ENCODE data around the gene PRH1.

The PRH1 gene

DNA sequence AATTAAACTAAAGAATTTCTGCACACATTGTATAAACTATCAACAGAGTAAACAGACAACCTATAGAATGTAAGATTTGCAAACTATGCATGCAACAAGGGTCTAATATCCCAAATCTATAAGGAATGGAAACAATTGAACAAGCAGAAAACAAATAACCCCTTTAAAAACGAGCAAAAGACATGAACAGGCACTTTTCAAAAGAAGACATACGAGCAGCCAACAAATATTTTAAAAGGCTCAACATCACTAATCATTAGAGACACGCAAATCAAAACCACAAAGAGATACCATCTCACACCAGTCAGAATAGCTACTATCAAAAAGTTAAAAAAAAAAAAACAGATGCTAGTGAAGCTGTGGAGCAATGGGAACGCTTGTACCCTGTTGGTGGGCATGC, 20.6 kb upstream of the PRH1 start:
- H3K27ac ChIP-seq (ENCODE audit: low read depth, low read length) = no peak overlapping the region
- no peaks in the 10 kb centered on the region for H3K27me3 ChIP-seq (ENCODE audit: insufficient read depth, low read length, poor library complexity)
- no peak overlapping the region for H4K8ac ChIP-seq (ENCODE audit: low read depth, low read length)
- H3K18ac ChIP-seq (ENCODE audit: low read length) = no peak overlapping the region
- H3K79me1 ChIP-seq (ENCODE audit: low read length) = no peaks in the 10 kb centered on the region
- H4K5ac ChIP-seq (ENCODE audit: low read length) = no peak overlapping the region
- H3K4me2 ChIP-seq (ENCODE audit: low read length) = no peak overlapping the region
- H3K79me2 ChIP-seq (ENCODE audit: control insufficient read depth, insufficient read depth, low read length) = no peaks in the 10 kb centered on the region
- no peak overlapping the region for H3K4ac ChIP-seq (ENCODE audit: low read depth, low read length)
- no peaks in the 10 kb centered on the region for H3K36me3 ChIP-seq (ENCODE audit: control insufficient read depth, insufficient read depth, low read length)
- no peak overlapping the region for H2BK120ac ChIP-seq (ENCODE audit: low read depth, low read length)
- DNase-seq = no peak
- no peak overlapping the region for H2AK5ac ChIP-seq (ENCODE audit: low read length)
- no peak overlapping the region for H3K9ac ChIP-seq (ENCODE audit: low read length)
- H2BK5ac ChIP-seq (ENCODE audit: low read length) = no peak overlapping the region
- H2BK15ac ChIP-seq (replicated peaks; ENCODE audit: low read depth) = no peak overlapping the region
- H3K4me3 ChIP-seq (ENCODE audit: low read length) = no peak overlapping the region
- no CpG with 5 or more reads among the region's 4 CpGs for WGBS (ENCODE audit: extremely low coverage, insufficient coverage, low lambda C conversion rate)
- no peak overlapping the region for H3K56ac ChIP-seq (ENCODE audit: low read length)
- no peaks in the 10 kb centered on the region for H3K4me1 ChIP-seq (ENCODE audit: control insufficient read depth, low read depth, low read length)
- H3K23ac ChIP-seq (ENCODE audit: low read length) = no peak overlapping the region

DNA sequence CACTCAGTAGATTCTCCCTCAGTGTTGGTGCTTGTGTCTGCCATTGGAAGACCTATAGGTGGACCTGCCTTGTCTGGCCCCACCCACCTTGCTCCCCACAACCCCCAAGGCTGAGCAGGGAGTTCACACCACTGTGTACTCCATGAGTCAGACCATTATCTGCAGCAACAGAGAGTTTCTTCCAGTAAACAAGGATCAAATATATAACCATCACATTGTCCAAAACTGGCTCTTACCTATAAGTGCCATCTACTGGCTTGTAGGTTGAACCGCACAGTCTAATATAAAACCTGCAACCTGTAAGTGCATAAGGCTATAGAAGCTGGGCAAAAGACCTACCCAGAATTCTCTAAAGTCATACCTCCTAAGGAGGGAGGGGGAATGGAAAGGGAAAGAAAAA, 17.4 kb upstream of the PRH1 start:
- Histone ChIP-seq H3K27me3 (ENCODE audit: insufficient read depth, low read length, poor library complexity) (no peaks in the 10 kb centered on the region), H3K4me2 (ENCODE audit: low read length) (no peak overlapping the region), H3K18ac (ENCODE audit: low read length) (no peak overlapping the region), H3K36me3 (ENCODE audit: control insufficient read depth, insufficient read depth, low read length) (no peaks in the 10 kb centered on the region), H3K4ac (ENCODE audit: low read depth, low read length) (no peak overlapping the region), H3K4me3 (ENCODE audit: low read length) (no peak overlapping the region), H2BK5ac (ENCODE audit: low read length) (no peak overlapping the region), H3K9ac (ENCODE audit: low read length) (no peak overlapping the region), H3K79me2 (ENCODE audit: control insufficient read depth, insufficient read depth, low read length) (no peaks in the 10 kb centered on the region), H2BK120ac (ENCODE audit: low read depth, low read length) (no peak overlapping the region), H4K8ac (ENCODE audit: low read depth, low read length) (no peak overlapping the region), H3K27ac (ENCODE audit: low read depth, low read length) (no peak overlapping the region), H3K56ac (ENCODE audit: low read length) (no peak overlapping the region), H2AK5ac (ENCODE audit: low read length) (no peak overlapping the region), H3K4me1 (ENCODE audit: control insufficient read depth, low read depth, low read length) (no peaks in the 10 kb centered on the region), H2BK15ac (replicated peaks; ENCODE audit: low read depth) (no peak overlapping the region), H3K79me1 (ENCODE audit: low read length) (no peaks in the 10 kb centered on the region), H4K5ac (ENCODE audit: low read length) (no peak overlapping the region), H3K23ac (ENCODE audit: low read length) (no peak overlapping the region)
- DNase-seq = no peak
- no CpG with 5 or more reads among the region's 1 CpG for WGBS (ENCODE audit: extremely low coverage, insufficient coverage, low lambda C conversion rate)

DNA sequence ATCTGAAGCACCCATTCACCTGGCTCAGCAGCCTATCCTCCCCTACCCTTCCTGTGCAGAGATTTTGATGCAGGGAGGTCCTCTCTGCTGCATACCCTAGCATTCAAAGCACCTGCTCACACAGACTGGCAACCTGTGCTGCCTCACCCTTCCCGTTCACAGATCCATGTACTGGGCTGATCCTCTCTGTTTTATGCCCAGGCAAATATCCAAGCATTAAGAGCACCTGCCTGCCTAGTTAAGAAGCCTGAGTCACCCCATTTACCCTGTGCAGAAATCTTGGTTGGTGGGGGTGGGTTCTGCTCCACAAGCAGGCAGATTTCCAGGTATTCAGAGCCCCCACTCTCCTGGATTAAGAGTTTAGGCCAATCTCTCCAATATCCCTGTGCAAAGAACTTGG, 16.9 kb upstream of the PRH1 start:
- H3K79me2 ChIP-seq (ENCODE audit: control insufficient read depth, insufficient read depth, low read length) = no peaks in the 10 kb centered on the region
- no peak overlapping the region for H4K8ac ChIP-seq (ENCODE audit: low read depth, low read length)
- H3K23ac ChIP-seq (ENCODE audit: low read length) = no peak overlapping the region
- H3K79me1 ChIP-seq (ENCODE audit: low read length) = no peaks in the 10 kb centered on the region
- no peaks in the 10 kb centered on the region for H3K4me1 ChIP-seq (ENCODE audit: control insufficient read depth, low read depth, low read length)
- no peak overlapping the region for H4K5ac ChIP-seq (ENCODE audit: low read length)
- no peaks in the 10 kb centered on the region for H3K36me3 ChIP-seq (ENCODE audit: control insufficient read depth, insufficient read depth, low read length)
- H3K56ac ChIP-seq (ENCODE audit: low read length) = no peak overlapping the region
- H3K9ac ChIP-seq (ENCODE audit: low read length) = no peak overlapping the region
- H3K27ac ChIP-seq (ENCODE audit: low read depth, low read length) = no peak overlapping the region
- WGBS (ENCODE audit: extremely low coverage, insufficient coverage, low lambda C conversion rate) = no CpG with 5 or more reads among the region's 1 CpG
- no peak for DNase-seq
- no peak overlapping the region for H3K4me2 ChIP-seq (ENCODE audit: low read length)
- no peak overlapping the region for H2AK5ac ChIP-seq (ENCODE audit: low read length)
- no peaks in the 10 kb centered on the region for H3K27me3 ChIP-seq (ENCODE audit: insufficient read depth, low read length, poor library complexity)
- H2BK15ac ChIP-seq (replicated peaks; ENCODE audit: low read depth) = no peak overlapping the region
- no peak overlapping the region for H2BK5ac ChIP-seq (ENCODE audit: low read length)
- no peak overlapping the region for H2BK120ac ChIP-seq (ENCODE audit: low read depth, low read length)
- H3K4ac ChIP-seq (ENCODE audit: low read depth, low read length) = no peak overlapping the region
- no peak overlapping the region for H3K4me3 ChIP-seq (ENCODE audit: low read length)
- no peak overlapping the region for H3K18ac ChIP-seq (ENCODE audit: low read length)

DNA sequence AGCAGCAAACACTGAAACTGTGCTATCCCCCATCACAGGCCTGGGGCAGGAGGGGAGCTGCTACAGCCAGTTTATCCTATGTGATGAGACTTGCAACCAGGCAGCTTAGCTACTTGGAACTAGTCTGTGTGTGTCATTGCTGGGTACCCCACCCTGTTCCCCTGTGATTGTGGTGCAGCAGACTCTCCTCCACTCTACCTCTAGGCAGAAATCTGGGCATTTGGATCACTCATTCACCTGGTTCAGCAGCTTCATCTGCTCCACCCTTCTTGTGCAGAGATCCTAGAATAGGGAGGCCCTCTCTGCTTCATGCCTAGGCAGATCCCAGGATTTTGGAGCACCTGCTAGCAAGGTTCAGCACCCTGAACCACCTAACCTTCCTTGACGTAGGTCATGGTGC, 16.5 kb upstream of the PRH1 start:
- H3K9ac ChIP-seq (ENCODE audit: low read length) = no peak overlapping the region
- no peak overlapping the region for H3K23ac ChIP-seq (ENCODE audit: low read length)
- H3K79me1 ChIP-seq (ENCODE audit: low read length) = no peaks in the 10 kb centered on the region
- H4K8ac ChIP-seq (ENCODE audit: low read depth, low read length) = no peak overlapping the region
- no peak overlapping the region for H2AK5ac ChIP-seq (ENCODE audit: low read length)
- H3K36me3 ChIP-seq (ENCODE audit: control insufficient read depth, insufficient read depth, low read length) = no peaks in the 10 kb centered on the region
- H2BK5ac ChIP-seq (ENCODE audit: low read length) = no peak overlapping the region
- H3K4me3 ChIP-seq (ENCODE audit: low read length) = no peak overlapping the region
- H4K5ac ChIP-seq (ENCODE audit: low read length) = no peak overlapping the region
- no peaks in the 10 kb centered on the region for H3K27me3 ChIP-seq (ENCODE audit: insufficient read depth, low read length, poor library complexity)
- H2BK15ac ChIP-seq (replicated peaks; ENCODE audit: low read depth) = no peak overlapping the region
- DNase-seq = no peak
- H3K4me2 ChIP-seq (ENCODE audit: low read length) = no peak overlapping the region
- H3K4ac ChIP-seq (ENCODE audit: low read depth, low read length) = no peak overlapping the region
- no peaks in the 10 kb centered on the region for H3K79me2 ChIP-seq (ENCODE audit: control insufficient read depth, insufficient read depth, low read length)
- H2BK120ac ChIP-seq (ENCODE audit: low read depth, low read length) = no peak overlapping the region
- no CpG with 5 or more reads among the region's 1 CpG for WGBS (ENCODE audit: extremely low coverage, insufficient coverage, low lambda C conversion rate)
- H3K56ac ChIP-seq (ENCODE audit: low read length) = no peak overlapping the region
- H3K27ac ChIP-seq (ENCODE audit: low read depth, low read length) = no peak overlapping the region
- H3K18ac ChIP-seq (ENCODE audit: low read length) = no peak overlapping the region
- no peaks in the 10 kb centered on the region for H3K4me1 ChIP-seq (ENCODE audit: control insufficient read depth, low read depth, low read length)

DNA sequence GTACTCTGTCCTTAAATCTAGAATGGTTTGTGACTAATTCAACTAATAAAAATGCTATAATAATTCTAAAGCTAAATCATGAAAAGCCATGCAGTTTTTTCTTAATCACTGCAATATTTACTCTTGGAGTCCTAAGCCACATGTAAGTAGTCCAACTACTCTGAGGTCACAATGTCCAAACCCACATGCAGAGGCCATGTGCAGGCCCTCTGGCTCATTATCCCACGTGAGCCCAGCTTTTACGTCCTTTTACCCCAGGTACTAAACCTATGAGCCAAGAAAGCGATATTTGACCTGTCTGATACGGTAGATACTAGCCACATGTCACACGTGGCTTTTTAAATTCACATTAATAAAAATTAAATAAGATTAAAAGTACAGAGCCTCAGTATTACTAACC, 12.8 kb upstream of the PRH1 start:
- H3K36me3 ChIP-seq (ENCODE audit: control insufficient read depth, insufficient read depth, low read length) = no peaks in the 10 kb centered on the region
- no CpG with 5 or more reads among the region's 5 CpGs for WGBS (ENCODE audit: extremely low coverage, insufficient coverage, low lambda C conversion rate)
- no peaks in the 10 kb centered on the region for H3K79me2 ChIP-seq (ENCODE audit: control insufficient read depth, insufficient read depth, low read length)
- H3K4me3 ChIP-seq (ENCODE audit: low read length) = no peak overlapping the region
- no peak overlapping the region for H2BK15ac ChIP-seq (replicated peaks; ENCODE audit: low read depth)
- H3K9ac ChIP-seq (ENCODE audit: low read length) = no peak overlapping the region
- H3K4ac ChIP-seq (ENCODE audit: low read depth, low read length) = no peak overlapping the region
- H3K56ac ChIP-seq (ENCODE audit: low read length) = no peak overlapping the region
- H3K27ac ChIP-seq (ENCODE audit: low read depth, low read length) = no peak overlapping the region
- H3K4me1 ChIP-seq (ENCODE audit: control insufficient read depth, low read depth, low read length) = no peaks in the 10 kb centered on the region
- no peak overlapping the region for H4K5ac ChIP-seq (ENCODE audit: low read length)
- no peak overlapping the region for H2BK120ac ChIP-seq (ENCODE audit: low read depth, low read length)
- H2AK5ac ChIP-seq (ENCODE audit: low read length) = no peak overlapping the region
- H3K23ac ChIP-seq (ENCODE audit: low read length) = no peak overlapping the region
- H3K18ac ChIP-seq (ENCODE audit: low read length) = no peak overlapping the region
- H3K4me2 ChIP-seq (ENCODE audit: low read length) = no peak overlapping the region
- H3K27me3 ChIP-seq (ENCODE audit: insufficient read depth, low read length, poor library complexity) = no peaks in the 10 kb centered on the region
- no peak overlapping the region for H4K8ac ChIP-seq (ENCODE audit: low read depth, low read length)
- H2BK5ac ChIP-seq (ENCODE audit: low read length) = no peak overlapping the region
- DNase-seq = no peak
- H3K79me1 ChIP-seq (ENCODE audit: low read length) = no peaks in the 10 kb centered on the region

DNA sequence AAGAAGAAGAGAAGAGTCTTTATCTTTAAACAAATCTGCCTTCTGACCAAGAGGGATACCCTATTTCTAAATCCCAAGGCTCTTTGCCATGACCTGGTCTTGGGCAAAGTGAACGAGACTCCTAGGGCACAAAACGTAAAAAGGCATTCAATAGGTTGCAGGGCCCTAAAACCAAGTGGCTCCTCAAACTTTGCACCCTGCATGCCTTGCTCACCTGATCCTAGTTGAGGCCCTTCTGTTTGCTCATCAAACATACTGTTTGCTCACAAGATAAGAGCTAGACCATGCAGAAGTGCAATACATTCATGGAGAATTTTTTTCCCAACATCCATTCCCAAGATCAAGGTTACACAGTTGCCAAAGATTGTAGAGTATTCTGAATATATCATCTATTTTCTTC, 7.9 kb upstream of the PRH1 start:
- Histone ChIP-seq H3K23ac (ENCODE audit: low read length) (no peak overlapping the region), H2BK15ac (replicated peaks; ENCODE audit: low read depth) (no peak overlapping the region), H3K36me3 (ENCODE audit: control insufficient read depth, insufficient read depth, low read length) (no peaks in the 10 kb centered on the region), H4K5ac (ENCODE audit: low read length) (no peak overlapping the region), H3K4me3 (ENCODE audit: low read length) (no peak overlapping the region), H3K56ac (ENCODE audit: low read length) (no peak overlapping the region), H2BK120ac (ENCODE audit: low read depth, low read length) (no peak overlapping the region), H3K79me1 (ENCODE audit: low read length) (no peaks in the 10 kb centered on the region), H3K18ac (ENCODE audit: low read length) (no peak overlapping the region), H3K9ac (ENCODE audit: low read length) (no peak overlapping the region), H3K27ac (ENCODE audit: low read depth, low read length) (no peak overlapping the region), H3K79me2 (ENCODE audit: control insufficient read depth, insufficient read depth, low read length) (no peaks in the 10 kb centered on the region), H3K4ac (ENCODE audit: low read depth, low read length) (no peak overlapping the region), H2BK5ac (ENCODE audit: low read length) (no peak overlapping the region), H3K4me1 (ENCODE audit: control insufficient read depth, low read depth, low read length) (no peaks in the 10 kb centered on the region), H4K8ac (ENCODE audit: low read depth, low read length) (no peak overlapping the region), H2AK5ac (ENCODE audit: low read length) (no peak overlapping the region), H3K27me3 (ENCODE audit: insufficient read depth, low read length, poor library complexity) (no peaks in the 10 kb centered on the region), H3K4me2 (ENCODE audit: low read length) (no peak overlapping the region)
- no CpG with 5 or more reads among the region's 2 CpGs for WGBS (ENCODE audit: extremely low coverage, insufficient coverage, low lambda C conversion rate)
- DNase-seq = no peak
